Measurements from ENCODE around the gene NLRP6.
"Not testable (repeated sequence)": the region's sequence is repeated elsewhere in the genome, so short reads cannot be mapped to it uniquely, and the experiment has no call there.

The NLRP6 gene

GRCh38 chr11:278001-278951 is at the start of gene NLRP6:
Gene NLRP6, plus strand, starts transcription at chr11:278407. Its CDS starts 163 bp downstream, at chr11:278570.
- DNase-seq, result no peak

- no peak for DNase-seq
Measured at GRCh38 chr11:230431-230830, 47.8 kb upstream of the NLRP6 start.

GRCh38 chr11:232783-233565 is 45.2 kb upstream of the NLRP6 start:
- no peak for DNase-seq

- no peak for DNase-seq
Measured at GRCh38 chr11:235180-235579, 43.0 kb upstream of the NLRP6 start.

- no peak for DNase-seq
Measured at GRCh38 chr11:235609-235996, 42.6 kb upstream of the NLRP6 start.

GRCh38 chr11:235997-236773 is 42.0 kb upstream of the NLRP6 start, which contains the start of gene SIRT3:
Gene SIRT3, minus strand, starts transcription at chr11:236342. Its CDS starts 14 bp downstream, at chr11:236328.
- peak; percentile 72 to 75 for DNase-seq

GRCh38 chr11:236774-237767 is 41.1 kb upstream of the NLRP6 start, which contains the start of gene PSMD13:
Gene PSMD13, plus strand, starts transcription at chr11:236976. Its CDS starts 74 bp downstream, at chr11:237050.
- DNase-seq, result peak; percentile 71 to 80

- DNase-seq, result not testable (repeated sequence)
Measured at GRCh38 chr11:238346-238745, 39.9 kb upstream of the NLRP6 start.

- no peak for DNase-seq
Measured at GRCh38 chr11:240315-240714, 37.9 kb upstream of the NLRP6 start.

- no peak for DNase-seq
Measured at GRCh38 chr11:241634-242033, 36.6 kb upstream of the NLRP6 start.

- DNase-seq, result no peak
Measured at GRCh38 chr11:244376-244775, 33.8 kb upstream of the NLRP6 start.

GRCh38 chr11:249062-249461 is 29.1 kb upstream of the NLRP6 start:
- DNase-seq, result no peak

GRCh38 chr11:250274-250673 is 27.9 kb upstream of the NLRP6 start:
- no peak for DNase-seq

- peak in 1 of 2 donors; percentile 16 for DNase-seq
Measured at GRCh38 chr11:250740-251299, 27.4 kb upstream of the NLRP6 start.

GRCh38 chr11:251550-251949 is 26.7 kb upstream of the NLRP6 start:
- no peak for DNase-seq

GRCh38 chr11:252666-253065 is 25.5 kb upstream of the NLRP6 start:
- DNase-seq, result no peak

- no peak for DNase-seq
Measured at GRCh38 chr11:253160-253885, 24.9 kb upstream of the NLRP6 start.

- no peak for DNase-seq
Measured at GRCh38 chr11:253886-254270, 24.3 kb upstream of the NLRP6 start.

- DNase-seq, result no peak
Measured at GRCh38 chr11:255176-255575, 23.0 kb upstream of the NLRP6 start.

GRCh38 chr11:255816-256215 is 22.4 kb upstream of the NLRP6 start:
- DNase-seq, result no peak
